Upper lobe of left lung (tissue), 6 donors: ENCODE data around the gene CTNNBL1. TPM values are rescaled to one million over a fixed set of nuclear protein-coding genes. Genes with fewer than 3 reads are reported as not detected.

ENCODE experiments used
- ATAC-seq, 2 donors: fragments of 200-7000 bp; cut with Tn5 transposase; one replicate each; pipeline ENCODE4 v1.9.1; 2022; ENCODE audit warnings: mild to moderate bottlenecking in 2 of 2, moderate library complexity in 2 of 2; ENCODE audit not compliant: low FRiP score in 2 of 2
- DNase-seq, 2 donors: peaks; one replicate each; pipeline ENCODE4 v3.0.0-alpha.2; 2019 to 2020
- H3K27ac ChIP-seq, 4 donors: fragments of 200-600 bp; sonication (generic); one replicate each; pipeline ENCODE4 v1.5.1; 2016 to 2019
- H3K27me3 ChIP-seq, 4 donors: fragments of 200-600 bp; sonication (generic); one replicate each; pipeline ENCODE4 v1.5.1; 2017 to 2019
- H3K36me3 ChIP-seq, 4 donors: fragments of 200-600 bp; sonication (generic); one replicate each; pipeline ENCODE4 v1.5.1; 2016 to 2019
- H3K4me1 ChIP-seq, 4 donors: fragments of 200-600 bp; sonication (generic); one replicate each; pipeline ENCODE4 v1.5.1; 2018 to 2019
- H3K4me3 ChIP-seq, 4 donors: fragments of 200-600 bp; sonication (generic); one replicate each; pipeline ENCODE4 v1.5.1; 2017 to 2019; ENCODE audit warnings: mild to moderate bottlenecking in 2 of 4, moderate library complexity in 1 of 4
- H3K9me3 ChIP-seq, 4 donors: fragments of 200-600 bp; sonication (generic); one replicate each; pipeline ENCODE4 v1.5.1; 2018 to 2019
- CTCF ChIP-seq, 6 experiments: fragments of 450-650 bp in 4 of 6; fragments of 200-600 bp in 2 of 6; sonication (generic) in 2 of 6; IDR thresholded peaks; one replicate each; pipeline ENCODE4 v1.5.1; 2016 to 2019; ENCODE audit warnings: antibody characterized with exemption in 6 of 6
- EP300 ChIP-seq, 4 donors: sonication (generic); formaldehyde crosslinking; IDR thresholded peaks; one replicate each; pipeline ENCODE4 v1.5.1; 2017; ENCODE audit warnings: antibody characterized with exemption in 4 of 4, control low read depth in 2 of 4
- POLR2A ChIP-seq, 4 donors: fragments of 450-650 bp; IDR thresholded peaks; one replicate each; pipeline ENCODE4 v1.5.1; 2016 to 2017; ENCODE audit warnings: antibody characterized with exemption in 4 of 4, mild to moderate bottlenecking in 2 of 4
- POLR2AphosphoS5 ChIP-seq, 2 donors: sonication (generic); formaldehyde crosslinking; IDR thresholded peaks; one replicate each; pipeline ENCODE4 v1.5.1; 2017; ENCODE audit warnings: antibody characterized with exemption in 2 of 2
- WGBS, 2 donors: methylation state at CpG; one replicate each; pipeline ENCODE4 v1.1.5; 2017 to 2018; 5-methylcytosine and 5-hydroxymethylcytosine counted together
- total RNA-seq, 6 donors: library from RNA; depleted of rRNA in 4 of 6; stranded (reverse); fragments of >200 nt in 4 of 6; gene quantifications; one replicate each; pipeline versions ENCODE4 v1.1.0 to v1.2.1, GENCODE V29; 2016 to 2021
- donor health status: DM: no; HTN: no; CAD: no; lungs with moderate emphysema.
- donor health status: DM: no; HTN: yes; CAD: no; lungs with severe emphysema.

The CTNNBL1 gene
- total RNA-seq, 6 donors from 2014 or later, result 25.1 to 61.0 (median 29.1) TPM

GRCh38 chr20:37692459-37693166, 1.2 kb upstream of the CTNNBL1 start:
- no peak for DNase-seq
- Histone ChIP-seq H3K36me3 (no peaks in the 10 kb centered on the region), H3K27me3 (no peaks in the 10 kb centered on the region), H3K4me1 (peaks cover 14 to 18% (median 16%) of the 10 kb centered on the region in 4 donors), H3K27ac (no peak overlapping the region), H3K9me3 (no peaks in the 10 kb centered on the region), H3K4me3 (no peak overlapping the region)
- ATAC-seq, result no peak
- TF ChIP-seq POLR2AphosphoS5 (IDR thresholded peaks at IDR 0.05) (no peak), EP300 (IDR thresholded peaks at IDR 0.05) (no peak), POLR2A (IDR thresholded peaks at IDR 0.05) (no peak), CTCF (IDR thresholded peaks at IDR 0.05) (no peak)
- WGBS, 2 donors, result 86 to 91% methylated on average over 8 of the region's 8 CpGs

DNA sequence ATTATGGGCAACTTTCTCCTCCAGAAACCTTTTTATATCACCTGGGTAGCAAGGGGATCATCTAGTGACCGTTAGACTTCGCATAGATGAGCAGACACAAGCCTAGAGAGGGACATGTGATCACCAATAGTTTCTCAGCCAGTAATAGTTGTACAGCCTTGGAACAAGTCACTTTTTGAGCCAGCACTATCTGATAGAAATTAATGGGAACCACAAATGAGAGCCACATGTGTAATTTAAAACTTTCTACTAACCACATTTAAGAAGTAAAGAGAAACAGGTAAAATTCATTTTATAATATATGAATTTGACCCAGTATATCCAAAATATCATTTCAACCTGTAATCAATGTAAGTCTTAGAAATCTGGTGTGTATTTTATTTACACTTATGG, 592 bp upstream of the CTNNBL1 start:
- H3K27ac ChIP-seq, result peak overlapping the region in 2 of 4 donors; percentile 80 to 86
- peaks cover 14 to 18% (median 16%) of the 10 kb centered on the region in 4 donors for H3K4me1 ChIP-seq
- no peak for TF ChIP-seq POLR2A (IDR thresholded peaks at IDR 0.05)
- no peak for TF ChIP-seq POLR2AphosphoS5 (IDR thresholded peaks at IDR 0.05)
- TF ChIP-seq CTCF (IDR thresholded peaks at IDR 0.05), result no peak
- TF ChIP-seq EP300 (IDR thresholded peaks at IDR 0.05), result no peak
- H3K4me3 ChIP-seq, result peak overlapping the region in 3 of 4 donors; percentile 66 to 85 (median 75)
- no peaks in the 10 kb centered on the region for H3K27me3 ChIP-seq
- no peaks in the 10 kb centered on the region for H3K9me3 ChIP-seq
- DNase-seq (no peak), ATAC-seq (no peak)
- whole genome bisulfite sequencing, 2 donors, result 87 to 92% methylated on average over 2 of the region's 2 CpGs
- H3K36me3 ChIP-seq, result no peaks in the 10 kb centered on the region

GRCh38 chr20:37695684-37696342, 2.0 kb downstream of the CTNNBL1 start:
- H3K4me1 ChIP-seq, result peaks cover 14 to 32% (median 20%) of the 10 kb centered on the region in 4 donors
- no peak for DNase-seq
- H3K9me3 ChIP-seq, result no peaks in the 10 kb centered on the region
- no peaks in the 10 kb centered on the region for H3K36me3 ChIP-seq
- TF ChIP-seq CTCF (IDR thresholded peaks at IDR 0.05) (no peak), EP300 (IDR thresholded peaks at IDR 0.05) (no peak), POLR2A (IDR thresholded peaks at IDR 0.05) (no peak), POLR2AphosphoS5 (IDR thresholded peaks at IDR 0.05) (no peak)
- 55 to 59% methylated on average over 3 of the region's 3 CpGs for WGBS, 2 donors
- ATAC-seq, result no peak
- H3K27me3 ChIP-seq, result no peaks in the 10 kb centered on the region
- no peak overlapping the region for H3K4me3 ChIP-seq
- no peak overlapping the region for H3K27ac ChIP-seq

GRCh38 chr20:37697314-37697713, 3.5 kb downstream of the CTNNBL1 start:
- no peak overlapping the region for H3K4me3 ChIP-seq
- ATAC-seq, result no peak
- H3K27me3 ChIP-seq, result no peaks in the 10 kb centered on the region
- H3K9me3 ChIP-seq, result no peaks in the 10 kb centered on the region
- no peak for DNase-seq
- WGBS, 2 donors, result 77 to 81% methylated on average over 4 of the region's 4 CpGs
- H3K27ac ChIP-seq, result no peak overlapping the region
- TF ChIP-seq POLR2A (IDR thresholded peaks at IDR 0.05), result no peak
- no peak for TF ChIP-seq EP300 (IDR thresholded peaks at IDR 0.05)
- H3K4me1 ChIP-seq, result peaks cover 14 to 38% (median 20%) of the 10 kb centered on the region in 4 donors
- H3K36me3 ChIP-seq, result no peaks in the 10 kb centered on the region

GRCh38 chr20:37699202-37699601, 5.4 kb downstream of the CTNNBL1 start:
- no peak overlapping the region for H3K4me3 ChIP-seq
- DNase-seq, result no peak
- H3K36me3 ChIP-seq, result no peaks in the 10 kb centered on the region
- no peaks in the 10 kb centered on the region for H3K27me3 ChIP-seq
- TF ChIP-seq POLR2A (IDR thresholded peaks at IDR 0.05) (no peak), CTCF (IDR thresholded peaks at IDR 0.05) (no peak), EP300 (IDR thresholded peaks at IDR 0.05) (no peak), POLR2AphosphoS5 (IDR thresholded peaks at IDR 0.05) (no peak)
- WGBS, 2 donors, result 49 to 70% methylated on average over 2 of the region's 2 CpGs
- H3K9me3 ChIP-seq, result no peaks in the 10 kb centered on the region
- peaks cover 14 to 45% (median 20%) of the 10 kb centered on the region in 4 donors for H3K4me1 ChIP-seq
- no peak for ATAC-seq
- no peak overlapping the region for H3K27ac ChIP-seq
